HG02970 (cell line): ENCODE measurements around the gene MYEOV.

ENCODE experiments used
- ATAC-seq: cut with Tn5 transposase; IDR thresholded peaks from one replicate; pipeline ENCODE4 v1.9.1; 2021; ENCODE audit warnings: mild to moderate bottlenecking, moderate library complexity, moderate number of reproducible peaks; ENCODE audit not compliant: unreplicated experiment, low FRiP score

The MYEOV gene

DNA sequence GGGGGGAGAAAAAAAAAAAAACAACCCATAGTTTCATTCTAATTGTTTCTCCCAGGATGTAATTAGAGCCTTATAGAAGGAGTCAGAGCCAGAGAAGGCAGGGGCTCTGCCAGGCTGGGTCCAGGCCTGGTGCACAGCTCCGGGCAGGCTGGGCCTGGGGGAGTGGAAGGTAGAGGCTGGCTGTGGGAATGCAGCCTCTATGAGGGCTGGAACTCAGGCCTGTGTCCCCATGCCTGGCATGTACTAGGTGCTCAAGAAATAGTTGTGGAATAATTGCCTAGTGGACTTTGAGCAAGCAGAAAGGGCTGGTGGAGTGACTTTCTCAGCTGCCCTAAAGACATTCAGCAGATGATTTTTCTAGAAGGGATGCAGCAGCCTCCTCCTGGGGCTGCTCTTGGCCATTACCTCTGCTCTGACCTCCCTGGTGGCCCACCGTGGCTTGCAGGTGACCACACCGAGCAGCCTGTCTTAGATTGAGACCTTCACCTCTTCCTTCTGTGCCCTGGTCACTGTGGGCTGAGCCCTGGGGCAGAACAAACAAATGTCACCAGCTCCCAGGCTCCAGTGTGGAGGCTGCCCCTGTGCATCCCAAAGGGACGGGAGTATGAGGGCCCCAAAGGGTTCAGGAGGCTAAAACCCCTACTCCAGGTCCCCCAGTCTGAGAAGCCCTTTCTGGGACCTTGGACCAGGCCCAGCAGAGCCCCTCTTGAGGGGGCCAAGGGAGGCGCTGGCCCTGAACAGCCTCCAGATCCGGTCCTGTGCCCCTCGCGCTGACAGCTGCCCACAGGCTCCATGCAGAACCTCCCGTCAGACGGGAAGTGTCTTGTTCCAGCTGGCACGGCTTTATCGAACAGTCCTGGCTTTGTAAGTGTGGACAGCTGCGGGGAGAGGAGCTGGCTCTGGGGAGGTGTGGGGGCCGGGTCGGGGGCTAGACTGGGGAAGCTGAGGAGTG lies 18.8 kb downstream of the MYEOV start:
- no peak for ATAC-seq

- no peak for ATAC-seq
Measured at GRCh38 chr11:69313992-69314391, 20.0 kb downstream of the MYEOV start.

- no peak for ATAC-seq
Measured at GRCh38 chr11:69314555-69314954, 20.6 kb downstream of the MYEOV start.

GRCh38 chr11:69316956-69317355 lies 23.0 kb downstream of the MYEOV start:
- ATAC-seq, result no peak

- ATAC-seq, result no peak
Measured at GRCh38 chr11:69317401-69318092, 23.6 kb downstream of the MYEOV start.

DNA sequence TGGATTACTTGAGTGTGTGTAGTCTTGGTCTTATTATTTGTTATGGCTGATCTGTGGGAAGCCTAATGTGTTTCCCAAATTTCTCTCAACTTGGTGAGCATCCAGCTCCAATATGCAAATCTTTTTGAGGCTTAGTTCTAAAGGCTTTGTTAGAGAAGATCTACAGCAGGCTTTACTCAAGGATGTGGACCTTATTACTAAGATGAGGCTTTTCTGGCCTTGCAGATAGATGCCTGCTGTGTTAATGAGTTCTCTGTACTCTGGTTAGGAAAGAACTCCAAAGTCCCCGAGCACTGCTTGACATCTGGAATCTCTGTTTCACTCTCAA lies 24.1 kb downstream of the MYEOV start:
- no peak for ATAC-seq

GRCh38 chr11:69319255-69320106 lies 25.5 kb downstream of the MYEOV start:
- no peak for ATAC-seq

GRCh38 chr11:69320326-69320725 lies 26.4 kb downstream of the MYEOV start:
- no peak for ATAC-seq

GRCh38 chr11:69320756-69321741 lies 27.1 kb downstream of the MYEOV start:
- no peak for ATAC-seq

- no peak for ATAC-seq
Measured at GRCh38 chr11:69321877-69322361, 28.0 kb downstream of the MYEOV start.

GRCh38 chr11:69325446-69325845 lies 31.5 kb downstream of the MYEOV start:
- no peak for ATAC-seq

GRCh38 chr11:69326622-69327219 lies 32.8 kb downstream of the MYEOV start:
- no peak for ATAC-seq

- ATAC-seq, result no peak
Measured at GRCh38 chr11:69327741-69328191, 33.8 kb downstream of the MYEOV start.

GRCh38 chr11:69328231-69328630 lies 34.3 kb downstream of the MYEOV start:
- no peak for ATAC-seq

- no peak for ATAC-seq
Measured at GRCh38 chr11:69329581-69329980, 35.6 kb downstream of the MYEOV start.

GRCh38 chr11:69330330-69330729 lies 36.4 kb downstream of the MYEOV start:
- no peak for ATAC-seq

- no peak for ATAC-seq
Measured at GRCh38 chr11:69333149-69333710, 39.3 kb downstream of the MYEOV start.

GRCh38 chr11:69333879-69334278 lies 39.9 kb downstream of the MYEOV start:
- ATAC-seq, result no peak
